Limb (tissue), 2 donors: ENCODE results near the gene CALM3.
"Not testable (repeated sequence)": the region's sequence is repeated elsewhere in the genome, so short reads cannot be mapped to it uniquely, and the experiment has no call there.

ENCODE experiments used
- DNase-seq, 2 donors: peaks; one replicate each; pipeline ENCODE4 v3.0.0-alpha.2; 2016; ENCODE audit errors: extremely low spot score in 2 of 2

The CALM3 gene

GRCh38 chr19:46601318-46602224, at the start of gene CALM3:
Gene CALM3, plus strand, starts transcription at chr19:46601330. Its CDS starts 105 bp downstream, at chr19:46601435.
- DNase-seq = peak in 1 of 2 donors; percentile 58

DNA sequence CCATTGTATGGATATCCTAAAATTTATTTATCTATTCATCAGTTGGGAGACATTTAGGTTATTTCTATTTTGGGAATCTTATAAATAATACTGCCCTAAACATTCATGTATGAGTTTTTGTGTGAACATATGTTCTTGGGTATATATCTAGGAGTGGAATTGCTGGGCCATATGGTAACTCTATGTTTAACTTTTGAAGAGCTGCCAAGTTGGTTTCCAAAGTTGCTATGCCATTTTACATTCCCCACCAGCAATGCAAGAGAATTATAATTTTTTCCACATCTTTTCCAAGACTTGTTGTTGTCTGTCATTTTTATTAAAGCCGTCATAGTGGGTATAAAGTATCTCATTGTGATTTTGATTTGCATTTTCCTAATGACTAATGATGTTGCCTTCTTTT, 48.2 kb upstream of the CALM3 start:
- DNase-seq = no peak

DNA sequence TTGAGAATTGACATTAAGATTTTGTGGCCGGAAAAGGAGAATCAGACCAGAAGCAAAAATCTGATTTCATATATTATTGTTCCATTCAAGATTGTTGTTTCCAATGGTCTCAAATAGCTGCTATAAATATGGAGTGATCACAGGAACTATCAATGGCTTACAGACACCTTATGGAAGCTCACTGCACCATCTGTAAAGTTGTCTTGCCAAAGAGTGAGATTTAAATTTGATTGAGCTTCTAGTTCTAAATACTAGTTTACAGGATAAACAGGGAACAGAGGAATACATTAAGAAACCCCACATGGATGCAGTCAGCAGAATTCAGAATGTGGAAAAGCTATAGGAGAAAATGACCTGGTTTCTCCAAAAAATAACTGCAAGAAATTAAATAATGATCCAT, 47.0 kb upstream of the CALM3 start:
- no peak for DNase-seq

GRCh38 chr19:46555628-46556280, 45.4 kb upstream of the CALM3 start:
- DNase-seq = no peak

GRCh38 chr19:46556471-46556870, 44.7 kb upstream of the CALM3 start:
- DNase-seq = not testable (repeated sequence)

DNA sequence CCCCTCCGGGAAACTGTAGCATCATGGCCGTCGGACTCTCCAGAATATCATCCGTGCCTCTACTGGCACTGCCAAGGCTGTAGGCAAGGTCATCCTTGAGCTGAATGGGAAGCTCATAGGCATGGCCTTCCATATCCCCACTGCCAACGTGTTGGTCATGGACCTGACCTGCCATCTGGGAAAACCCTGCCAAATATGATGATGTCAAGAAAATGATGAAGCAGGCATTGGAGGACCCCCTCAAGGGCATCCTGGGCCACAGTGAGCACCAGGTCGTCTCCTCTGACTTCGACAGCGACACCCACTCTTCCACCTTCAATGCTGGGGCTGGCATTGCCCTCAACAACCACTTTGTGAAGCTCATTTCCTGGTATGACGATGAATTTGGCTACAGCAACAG, 41.9 kb upstream of the CALM3 start:
- DNase-seq = no peak

DNA sequence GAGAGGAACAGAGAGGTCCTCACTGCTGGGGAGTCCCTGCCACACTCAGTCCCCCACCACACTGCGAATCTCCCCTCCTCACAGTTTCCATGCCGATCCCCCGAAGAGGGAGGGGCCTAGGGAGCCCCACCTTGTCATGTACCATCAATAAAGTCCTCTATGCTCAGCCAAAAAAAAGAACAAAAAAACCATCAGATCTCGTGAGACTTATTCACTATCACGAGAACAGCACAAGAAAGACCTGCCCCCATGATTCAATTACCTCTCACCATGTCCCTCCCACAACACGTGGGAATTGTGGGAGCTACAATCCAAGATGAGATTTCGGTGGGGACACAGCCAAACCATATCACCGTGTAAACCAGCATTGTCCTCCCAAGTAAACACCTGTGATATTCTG, 41.5 kb upstream of the CALM3 start:
- not testable (repeated sequence) for DNase-seq

DNA sequence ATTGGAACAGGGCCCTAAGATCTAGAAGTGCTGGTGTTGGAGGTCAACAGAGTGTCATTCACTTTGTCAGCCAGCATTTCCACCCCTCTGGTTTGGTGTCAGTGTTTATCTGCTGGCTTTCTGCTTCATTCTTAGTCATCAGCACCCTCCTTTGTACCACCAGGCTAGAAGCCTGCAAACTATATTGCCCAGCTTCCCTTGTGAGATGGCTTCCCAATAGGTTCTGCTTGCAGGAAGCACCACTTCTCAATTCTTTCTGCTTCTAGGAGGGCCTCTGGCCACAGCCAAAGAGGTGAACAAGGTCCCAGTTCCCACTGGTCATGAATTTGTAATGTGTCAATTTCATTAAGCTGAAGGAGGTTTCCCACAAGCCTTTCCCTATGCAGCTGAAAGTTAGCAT, 36.4 kb upstream of the CALM3 start:
- no peak for DNase-seq

DNA sequence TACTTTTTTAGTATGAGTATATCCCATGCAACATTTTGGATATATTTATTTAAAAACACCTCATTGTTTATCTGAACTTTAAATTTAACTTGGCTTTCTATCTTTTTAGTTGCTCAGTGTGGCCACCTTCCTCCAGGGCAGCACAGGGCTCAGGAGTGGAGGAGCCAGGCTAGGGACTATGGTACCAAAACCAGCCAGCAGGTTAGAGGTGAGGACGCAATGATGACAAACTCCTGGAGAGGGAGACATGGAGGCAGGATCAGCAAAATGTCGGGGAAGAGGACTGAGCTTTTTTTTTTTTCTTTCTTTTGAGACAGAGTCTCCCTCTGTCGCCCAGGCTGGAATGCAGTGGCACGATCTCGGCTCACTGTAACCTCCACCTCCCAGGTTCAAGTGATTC, 29.6 kb upstream of the CALM3 start:
- no peak for DNase-seq

GRCh38 chr19:46573679-46574498, 27.2 kb upstream of the CALM3 start:
- DNase-seq = no peak

DNA sequence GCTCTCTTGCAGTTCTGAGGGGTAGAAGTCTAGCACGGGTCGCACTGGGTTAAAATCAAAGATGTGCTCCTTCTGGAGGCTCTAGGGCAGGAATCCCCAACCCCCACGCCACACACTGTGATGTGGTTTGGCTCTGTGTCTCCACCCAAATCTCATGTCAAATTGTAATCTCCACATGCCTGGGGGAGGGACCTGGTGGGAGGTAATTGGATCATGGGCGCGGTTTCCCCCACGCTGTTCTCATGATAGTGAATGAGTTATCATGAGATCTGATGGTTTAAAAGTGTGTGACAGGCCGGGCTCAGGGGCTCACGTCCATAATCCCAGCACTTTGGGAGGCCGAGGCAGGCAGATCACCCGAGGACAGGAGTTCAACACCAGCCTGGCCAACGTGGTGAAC, 26.6 kb upstream of the CALM3 start:
- DNase-seq = no peak

DNA sequence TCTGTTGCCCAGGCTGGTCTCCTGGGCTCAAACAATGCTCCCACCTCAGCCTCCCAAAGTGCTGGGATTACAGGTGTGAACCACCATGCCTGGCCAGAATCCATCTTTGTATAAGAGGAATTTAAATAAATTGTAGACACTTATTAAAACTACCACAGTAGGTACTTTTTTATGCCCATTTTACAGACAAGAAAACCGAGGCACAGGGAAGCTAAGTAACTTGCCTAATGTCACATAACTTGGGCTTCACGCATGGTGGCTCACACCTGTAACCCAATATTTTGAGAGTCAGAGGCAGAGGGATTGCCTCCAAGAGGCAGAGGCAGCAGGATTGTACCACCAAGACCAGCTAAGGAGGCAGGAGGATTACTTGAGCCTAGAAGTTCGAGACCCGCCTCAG, 22.7 kb upstream of the CALM3 start:
- no peak for DNase-seq

DNA sequence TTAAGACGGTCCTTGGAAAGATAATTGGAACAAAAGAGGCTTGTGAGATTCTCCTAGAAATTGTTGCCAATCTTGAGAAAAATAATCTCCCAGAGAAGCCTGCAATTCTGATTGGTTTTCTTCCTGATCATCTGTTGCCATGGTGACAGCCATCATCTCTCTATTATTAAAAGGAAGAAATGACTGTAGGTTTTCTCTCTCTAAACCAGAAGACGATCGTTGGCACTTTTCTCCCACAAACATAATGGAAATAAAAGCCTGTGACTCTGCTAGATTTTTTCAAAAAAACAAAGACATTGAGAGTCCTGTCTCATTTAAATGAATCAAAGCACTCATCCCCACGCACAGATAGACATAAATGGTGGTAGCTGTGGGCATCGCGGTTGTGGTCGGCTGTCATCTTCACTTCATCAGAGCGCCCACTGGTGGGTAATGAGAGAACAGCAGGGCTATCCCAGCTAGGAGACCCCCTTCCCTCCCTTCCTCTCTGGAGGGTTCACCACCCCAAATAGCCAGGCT, 21.7 kb upstream of the CALM3 start:
- DNase-seq = no peak

DNA sequence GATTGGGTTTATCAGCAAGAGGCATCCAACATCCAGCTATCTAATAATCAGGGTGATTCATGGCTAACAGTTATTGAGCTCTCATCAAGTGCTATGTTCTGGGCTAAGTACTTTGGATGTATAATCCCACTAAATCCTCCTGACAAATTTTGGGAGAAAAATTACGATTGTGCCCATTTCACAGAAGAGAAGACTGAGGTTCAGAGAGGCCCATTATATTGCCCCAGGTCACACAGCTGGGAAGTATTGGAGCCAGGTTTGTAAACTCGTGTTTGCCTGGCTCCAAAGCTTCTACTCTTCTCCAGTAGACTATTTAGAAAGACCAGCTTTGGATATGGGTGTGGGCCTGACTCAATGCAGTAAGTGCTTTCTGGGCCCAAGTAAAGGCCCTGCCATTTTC, 20.9 kb upstream of the CALM3 start:
- no peak for DNase-seq

DNA sequence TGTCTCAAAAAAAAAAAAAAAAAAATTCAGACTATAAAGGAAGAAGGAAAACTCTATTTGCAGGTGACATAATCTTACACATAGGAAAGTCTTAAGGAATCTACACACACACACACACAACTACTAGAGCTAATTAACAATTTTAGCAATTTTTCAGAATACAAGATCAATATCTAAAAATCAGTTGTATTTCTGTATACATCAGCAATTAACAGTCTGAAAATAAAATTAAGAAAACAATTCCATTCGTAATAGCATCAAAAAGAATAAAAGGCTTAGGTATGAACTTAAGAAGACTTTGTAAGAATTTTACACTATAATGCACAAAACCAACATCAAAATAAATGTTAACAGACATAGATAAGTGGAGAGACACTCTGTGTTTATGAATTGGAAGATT, 15.6 kb upstream of the CALM3 start:
- DNase-seq = no peak

- DNase-seq = no peak
Observed at GRCh38 chr19:46586294-46586693, 14.8 kb upstream of the CALM3 start.

DNA sequence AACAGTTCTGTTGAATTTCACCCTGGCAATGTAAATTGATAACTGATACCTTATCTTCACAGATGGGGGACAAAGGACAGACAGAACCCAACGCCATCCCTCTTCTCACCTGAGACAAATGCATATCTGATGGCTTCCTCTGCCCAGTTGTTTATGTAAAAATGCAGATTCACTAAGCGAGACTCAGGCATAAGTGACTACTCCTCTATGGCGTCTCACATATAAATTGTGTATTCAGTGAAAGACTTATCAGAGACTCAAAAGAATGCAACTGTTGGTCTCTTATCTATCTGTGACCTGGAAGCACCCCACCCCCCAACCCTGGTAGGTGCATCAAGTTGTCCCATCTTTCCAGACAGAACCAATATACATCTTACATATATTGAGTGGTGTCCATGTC, 13.3 kb upstream of the CALM3 start:
- DNase-seq = no peak

DNA sequence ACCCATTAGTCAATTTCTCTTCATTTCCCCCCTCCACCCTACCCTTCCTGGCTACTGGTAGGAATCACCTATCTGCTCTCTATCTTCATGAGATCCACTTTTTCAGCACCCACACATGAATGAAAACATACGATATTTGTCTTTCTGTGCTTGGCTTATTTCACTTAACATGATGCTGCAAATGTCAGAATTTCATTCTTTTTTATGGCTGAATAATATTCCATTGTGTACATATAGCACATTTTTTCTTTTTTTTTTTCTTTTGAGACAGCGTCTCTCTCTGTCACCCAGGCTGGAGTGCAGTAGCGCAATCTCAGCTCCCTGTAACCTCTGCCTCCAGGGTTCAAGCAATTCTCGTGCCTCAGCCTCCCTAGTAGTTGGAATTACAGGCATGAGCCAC, 9.9 kb upstream of the CALM3 start:
- no peak for DNase-seq

DNA sequence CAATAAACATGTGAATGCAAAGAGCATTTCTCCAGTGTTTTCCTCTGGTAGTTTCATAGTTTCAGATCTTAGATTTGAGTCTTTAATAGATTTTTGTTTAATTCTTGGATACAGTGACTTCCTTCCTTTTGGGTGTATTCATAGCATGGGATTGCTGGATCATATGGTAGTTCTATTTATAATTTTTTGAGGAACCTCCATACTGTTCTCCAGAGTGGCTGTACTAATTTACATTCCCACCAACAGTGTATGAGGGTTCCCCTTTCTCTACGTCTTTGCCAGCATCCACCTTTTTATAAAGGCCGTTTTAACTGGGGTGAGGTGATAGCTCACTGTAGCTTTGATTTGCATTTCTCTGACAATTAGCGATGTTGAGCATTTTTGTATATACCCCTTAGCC, 9.3 kb upstream of the CALM3 start:
- DNase-seq = no peak

DNA sequence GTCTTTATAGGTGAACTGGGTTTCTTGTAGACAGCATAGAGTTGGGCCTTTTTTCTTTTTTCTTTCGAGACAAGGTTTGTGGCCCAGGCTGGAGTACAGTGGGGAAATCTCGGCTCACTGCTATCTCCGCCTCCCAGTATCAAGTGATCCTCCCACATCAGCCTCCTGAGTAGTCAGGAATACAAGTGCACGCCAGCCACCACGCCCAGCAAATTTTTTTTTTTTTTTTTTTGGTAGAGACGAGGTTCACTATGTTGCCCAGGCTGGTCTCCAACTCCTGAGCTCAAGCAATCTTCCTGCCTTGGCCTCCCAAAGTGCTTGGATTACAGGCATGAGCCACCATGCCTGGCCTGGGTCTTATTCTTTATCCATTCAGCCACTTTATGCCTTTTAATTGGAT, 5.1 kb upstream of the CALM3 start:
- no peak for DNase-seq

DNA sequence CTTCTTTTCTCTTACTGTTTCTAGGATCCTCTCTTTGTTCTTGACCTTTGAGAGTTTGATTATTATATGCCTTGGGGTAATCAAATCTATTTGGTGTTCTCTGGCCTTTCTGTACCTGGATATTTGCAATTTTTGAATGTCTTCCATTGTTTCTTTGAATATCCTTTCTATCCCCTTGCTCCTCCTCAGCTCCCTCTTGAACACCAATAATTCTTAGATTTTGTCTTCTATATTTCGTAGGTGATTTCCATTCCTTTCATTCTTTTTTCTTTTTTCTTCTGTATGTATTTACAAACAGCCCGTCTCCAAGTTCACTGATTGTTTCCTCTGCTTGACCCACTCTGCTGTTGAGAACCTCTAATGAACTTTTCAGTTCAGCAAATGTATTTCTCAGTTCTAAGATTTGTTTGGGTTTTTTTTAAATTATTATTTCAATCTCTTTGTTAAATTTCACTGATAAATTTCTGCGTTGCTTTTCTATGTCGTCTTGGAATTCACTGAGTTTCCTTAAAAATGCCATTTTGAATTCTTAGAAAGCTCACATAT, 2.7 kb upstream of the CALM3 start:
- DNase-seq = no peak
